ENCODE results near the gene ZFAND2B.

GRCh38 chr2:219197388-219197787 is 9.2 kb upstream of the ZFAND2B start:
- TF ChIP-seq CTCF (IDR thresholded peaks at IDR 0.05) (no peak), POLR2A (IDR thresholded peaks at IDR 0.05) (no peak)
